SK-N-SH treated with all-trans-retinoic acid at 6 μM for 48 hours (cell line): ENCODE measurements around the gene SDR39U1.

Experiments
- CREB5 ChIP-seq: fragments of 250-450 bp; sonication (Bioruptor Pico); IDR thresholded peaks from 2 replicates; pipeline ENCODE4 v1.5.1; 2020; ENCODE audit warnings: low read depth, mild to moderate bottlenecking, moderate library complexity
- CSDC2 ChIP-seq: fragments of 250-450 bp; sonication (Bioruptor Pico); IDR thresholded peaks from 2 replicates; pipeline ENCODE4 v1.5.0; 2020; ENCODE audit warnings: mild to moderate bottlenecking, moderate library complexity
- OSR1 ChIP-seq: fragments of 250-450 bp; sonication (Bioruptor Pico); IDR thresholded peaks from 2 replicates; pipeline ENCODE4 v1.8.0; 2022; ENCODE audit warnings: moderate library complexity, mild to moderate bottlenecking, inconsistent platforms
- PATZ1 ChIP-seq: fragments of 250-450 bp; sonication (Bioruptor Pico); IDR thresholded peaks from 2 replicates; pipeline ENCODE4 v1.8.0; 2020; ENCODE audit warnings: mild to moderate bottlenecking, moderate library complexity, borderline replicate concordance
- ZNF70 ChIP-seq: fragments of 450-650 bp; formaldehyde crosslinking; IDR thresholded peaks from 2 replicates; pipeline ENCODE4 v1.5.0; 2020; ENCODE audit warnings: mild to moderate bottlenecking, moderate library complexity
- ZNF8 ChIP-seq: fragments of 450-650 bp; formaldehyde crosslinking; IDR thresholded peaks from 2 replicates; pipeline ENCODE4 v1.5.0; 2020; ENCODE audit warnings: mild to moderate bottlenecking, moderate library complexity

DNA sequence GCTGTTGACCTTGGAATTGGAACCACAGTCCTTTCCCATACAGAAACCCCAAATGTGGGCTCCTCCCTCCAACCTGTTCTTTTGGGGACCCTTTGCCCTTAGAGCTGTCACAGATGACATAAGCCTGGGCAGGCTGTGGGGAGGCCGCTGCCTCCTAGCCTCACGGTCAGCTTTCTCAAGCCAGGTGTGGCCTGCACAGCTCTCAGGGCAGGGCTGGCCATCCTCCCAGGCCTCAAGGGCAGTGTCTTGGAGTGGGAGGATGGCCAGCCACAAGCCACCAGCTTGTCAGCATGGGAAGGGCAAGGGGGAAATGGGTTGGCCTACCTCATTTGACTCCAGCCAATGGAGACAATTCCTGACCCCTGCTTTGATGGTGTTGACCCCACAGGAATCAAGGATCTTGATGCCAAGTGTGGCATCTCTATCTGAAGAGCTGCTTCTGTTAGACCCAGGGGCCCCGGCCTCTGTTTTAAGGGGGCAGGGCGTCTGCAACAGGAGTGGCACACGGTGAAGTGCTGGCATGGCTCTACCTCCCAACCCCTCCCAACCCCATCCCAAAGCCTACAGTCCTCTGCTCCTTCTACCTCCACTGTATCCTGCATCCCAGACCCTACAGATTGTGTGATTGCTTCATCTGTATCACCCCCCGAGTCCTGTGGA, 24.6 kb downstream of the SDR39U1 start:
- no peak for TF ChIP-seq PATZ1 (CRISPR knock-in tag)
- TF ChIP-seq ZNF70 (CRISPR knock-in tag) = no peak
- TF ChIP-seq OSR1 (CRISPR knock-in tag) = no peak
- no peak for TF ChIP-seq CSDC2 (CRISPR knock-in tag)
- no peak for TF ChIP-seq ZNF8 (CRISPR knock-in tag)
- no peak for TF ChIP-seq CREB5 (CRISPR knock-in tag)
